Hematopoietic multipotent progenitor cell (in vitro differentiated cells): ENCODE results near the gene EIF5A2. TPM values are rescaled to one million over a fixed set of nuclear protein-coding genes. Genes with fewer than 3 reads are reported as not detected.
A peak's percentile ranks its signal among the peaks of the same experiment; 100 is the strongest.
"Not testable (repeated sequence)": the region's sequence is repeated elsewhere in the genome, so short reads cannot be mapped to it uniquely, and the experiment has no call there.

ENCODE experiments used
- DNase-seq, 3 donors: peaks; one replicate each; pipeline ENCODE4 v3.0.0-alpha.2; 2011 to 2015; ENCODE audit warnings: low read depth in 2 of 3, low spot score in 2 of 3
- total RNA-seq: library from RNA; depleted of rRNA; stranded (reverse); fragments of >200 nt; gene quantifications from one replicate; pipeline ENCODE4 v1.2.3, GENCODE V29; 2012

The EIF5A2 gene
- total RNA-seq: 1.1 TPM

DNA sequence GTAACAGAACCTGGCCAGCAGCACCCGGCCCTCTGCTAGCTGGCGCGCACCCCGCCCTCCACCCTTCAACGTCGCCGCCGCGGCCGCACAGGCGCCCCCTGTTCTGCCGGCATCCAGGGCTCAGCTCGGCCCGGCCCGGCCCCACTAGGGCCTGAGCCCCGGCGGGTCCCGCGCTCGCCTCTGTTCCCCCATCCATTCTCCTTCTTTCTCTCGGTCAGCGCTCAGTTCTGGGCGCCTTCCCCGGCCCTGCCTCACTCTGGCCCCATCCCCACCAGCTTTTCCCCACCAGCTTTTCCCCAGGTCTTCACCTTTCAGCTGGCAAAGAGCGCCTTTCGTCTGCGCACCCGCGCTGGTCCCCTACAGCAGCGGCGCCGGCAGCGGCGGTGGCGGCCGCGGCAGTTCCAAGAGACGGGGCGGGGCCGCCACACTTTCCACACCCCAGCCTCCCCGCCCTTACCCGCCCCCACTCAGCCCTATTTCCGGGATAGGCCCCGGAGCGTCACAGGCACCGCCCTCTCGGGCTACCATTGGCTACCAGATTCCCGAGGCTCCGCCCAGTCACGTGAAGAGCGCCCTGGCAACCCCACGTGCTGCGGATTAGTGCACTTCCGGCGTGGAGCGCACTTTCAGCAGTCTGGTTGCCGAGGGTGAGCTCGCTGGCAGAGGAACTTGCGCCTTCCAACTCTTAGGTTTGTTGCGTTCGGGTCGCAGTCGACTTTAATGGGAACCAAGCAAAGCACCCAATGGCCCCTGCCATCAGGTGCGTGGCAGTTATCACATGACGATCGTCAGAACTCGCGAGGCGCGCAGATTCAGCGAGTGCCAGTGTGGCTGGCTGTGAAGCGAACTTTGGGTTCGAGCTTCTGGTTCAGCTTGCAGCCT lies at the start of gene EIF5A2:
TSS of gene EIF5A2 (minus strand) at position 403 of the 882 bp plus-strand sequence. CDS start 831 bp downstream, outside the sequence.
- peak; percentile 86 to 97 (median 96) for DNase-seq

DNA sequence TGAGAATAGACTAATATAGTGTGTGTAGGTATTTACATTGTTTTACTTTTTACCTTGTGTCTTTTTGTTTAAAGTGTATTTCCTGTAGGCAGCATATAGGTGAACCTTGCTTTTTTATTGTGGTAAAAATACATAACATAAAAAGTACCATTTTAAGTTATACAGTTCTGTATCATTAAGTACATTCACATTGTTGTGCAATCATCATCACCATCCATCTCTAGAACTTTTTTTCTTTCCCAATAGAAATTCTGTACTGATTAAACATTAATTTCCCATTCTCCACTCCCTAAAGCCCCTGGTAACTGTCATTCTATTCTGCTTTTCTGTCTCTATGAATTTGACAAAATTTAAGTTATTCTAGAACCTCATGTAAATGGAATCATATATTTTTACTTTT lies 48.2 kb upstream of the EIF5A2 start:
- DNase-seq: no peak

DNA sequence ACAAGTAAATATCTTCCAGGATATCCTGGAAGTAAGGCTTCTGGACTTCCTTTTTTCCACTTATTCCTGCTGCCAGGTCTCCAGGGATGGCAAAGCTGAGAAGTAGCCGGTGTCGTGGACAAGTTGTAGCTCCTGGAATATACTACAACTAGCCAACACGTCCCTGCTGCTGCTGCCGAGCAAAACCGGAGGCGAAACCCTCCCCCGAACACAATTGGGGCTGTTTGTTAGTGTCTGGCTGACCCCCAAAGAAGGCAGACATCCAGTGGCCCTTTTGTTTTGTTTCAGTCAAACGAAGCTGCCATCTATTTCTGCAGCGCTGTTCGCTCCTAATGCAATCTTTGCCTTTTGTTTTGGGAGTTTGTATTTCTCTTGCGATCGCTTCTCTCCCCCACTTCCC lies 45.3 kb upstream of the EIF5A2 start:
- DNase-seq: no peak

GRCh38 chr3:170953229-170953628 lies 44.8 kb upstream of the EIF5A2 start:
- no peak for DNase-seq

GRCh38 chr3:170949211-170949610 lies 40.8 kb upstream of the EIF5A2 start:
- DNase-seq: no peak

DNA sequence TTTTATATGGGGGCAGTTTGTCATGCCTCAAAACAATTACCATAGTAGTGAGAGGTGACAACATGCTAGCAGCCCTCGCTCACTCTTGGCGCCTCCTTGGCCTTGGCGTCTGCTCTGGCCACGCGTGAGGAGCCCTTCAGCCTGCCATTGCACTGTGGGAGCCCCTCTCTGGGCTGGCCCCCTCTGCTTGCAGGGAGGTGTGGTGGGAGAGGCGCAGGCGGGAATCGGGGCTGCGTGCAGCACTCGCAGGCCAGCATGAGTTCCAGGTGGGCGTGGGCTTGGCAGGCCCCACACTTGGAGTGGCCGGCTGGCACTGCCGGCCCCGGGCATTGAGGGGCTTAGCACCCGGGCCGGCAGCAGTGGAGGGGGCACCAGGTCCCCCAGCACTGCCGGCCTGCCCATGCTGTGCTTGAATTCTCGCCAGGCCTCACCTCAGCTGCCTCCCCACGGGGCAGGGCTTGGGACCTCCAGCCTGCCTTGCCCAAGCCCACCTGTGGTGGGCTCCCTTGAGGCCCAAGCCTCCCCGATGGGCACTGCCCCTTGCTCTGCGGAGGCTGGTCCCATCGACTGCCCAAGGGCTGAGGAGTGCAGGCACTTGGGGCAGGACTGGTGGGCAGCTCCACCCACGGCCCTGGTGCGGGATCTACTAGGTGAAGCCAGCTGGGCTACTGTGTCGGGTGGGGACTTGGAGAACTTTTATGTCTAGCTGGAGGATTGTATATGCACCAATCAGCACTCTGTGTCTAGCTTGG lies 38.8 kb upstream of the EIF5A2 start:
- no peak for DNase-seq

DNA sequence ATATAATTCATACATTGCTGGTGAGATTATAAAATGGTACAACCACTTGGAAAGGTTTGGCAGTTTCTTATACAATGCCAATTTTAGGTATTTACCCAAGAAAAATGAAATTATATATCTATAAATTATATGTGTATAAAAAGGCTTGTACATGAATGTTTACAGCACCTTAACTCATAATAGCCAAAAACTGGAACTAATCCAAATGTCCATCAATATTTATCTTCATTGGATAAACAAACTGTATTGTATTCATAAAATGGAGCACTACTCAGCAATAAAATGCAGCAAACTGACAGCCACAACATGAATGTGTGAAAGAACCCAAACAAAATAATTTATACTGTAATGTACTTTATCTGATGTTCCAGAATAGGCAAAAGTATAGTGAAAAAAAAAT lies 33.6 kb upstream of the EIF5A2 start:
- DNase-seq: no peak

GRCh38 chr3:170941551-170941950 lies 33.1 kb upstream of the EIF5A2 start:
- DNase-seq: no peak

GRCh38 chr3:170933039-170933438 lies 24.6 kb upstream of the EIF5A2 start:
- DNase-seq: not testable (repeated sequence)

DNA sequence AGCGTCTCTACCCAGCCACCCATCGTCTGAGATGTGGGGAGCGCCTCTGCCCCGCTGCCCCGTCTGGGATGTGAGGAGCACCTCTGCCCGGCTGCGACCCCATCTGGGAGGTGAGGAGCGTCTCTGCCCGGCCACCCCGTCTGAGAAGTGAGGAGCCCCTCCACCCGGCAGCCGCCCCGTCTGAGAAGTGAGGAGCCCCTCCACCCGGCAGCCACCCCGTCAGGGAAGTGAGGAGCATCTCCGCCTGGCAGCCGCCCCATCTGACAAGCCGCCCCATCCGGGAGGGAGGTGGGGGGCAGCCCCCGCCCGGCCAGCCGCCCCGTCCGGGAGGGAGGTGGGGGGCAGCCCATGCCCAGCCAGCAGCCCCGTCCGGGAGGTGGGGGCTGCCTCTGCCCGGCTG lies 15.1 kb upstream of the EIF5A2 start:
- not testable (repeated sequence) for DNase-seq

- no peak for DNase-seq
Observed at GRCh38 chr3:170918715-170919114, 10.3 kb upstream of the EIF5A2 start.

DNA sequence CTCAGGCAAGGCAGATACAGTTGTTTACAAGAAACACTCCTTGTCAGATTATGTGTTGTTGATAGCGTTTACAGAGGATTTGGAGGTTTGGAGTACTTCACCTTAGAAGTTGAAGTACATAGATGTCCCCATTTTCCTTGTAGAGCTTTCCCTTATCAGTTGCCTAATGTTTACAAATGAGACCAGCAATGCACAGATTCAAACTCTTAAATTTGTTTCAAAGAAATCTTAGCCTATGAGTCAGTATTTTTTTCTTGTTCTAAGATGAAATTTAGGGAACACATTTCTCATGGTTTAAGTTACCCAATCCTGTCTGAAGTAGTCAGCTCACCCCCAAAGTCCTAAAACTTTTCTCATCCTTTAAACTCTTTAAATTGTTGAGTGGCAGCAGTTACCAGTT lies 6.3 kb upstream of the EIF5A2 start:
- DNase-seq: no peak

- DNase-seq: no peak
Observed at GRCh38 chr3:170914212-170914611, 5.8 kb upstream of the EIF5A2 start.

GRCh38 chr3:170911051-170911450 lies 2.6 kb upstream of the EIF5A2 start:
- no peak for DNase-seq

GRCh38 chr3:170910542-170910941 lies 2.1 kb upstream of the EIF5A2 start:
- DNase-seq: no peak

DNA sequence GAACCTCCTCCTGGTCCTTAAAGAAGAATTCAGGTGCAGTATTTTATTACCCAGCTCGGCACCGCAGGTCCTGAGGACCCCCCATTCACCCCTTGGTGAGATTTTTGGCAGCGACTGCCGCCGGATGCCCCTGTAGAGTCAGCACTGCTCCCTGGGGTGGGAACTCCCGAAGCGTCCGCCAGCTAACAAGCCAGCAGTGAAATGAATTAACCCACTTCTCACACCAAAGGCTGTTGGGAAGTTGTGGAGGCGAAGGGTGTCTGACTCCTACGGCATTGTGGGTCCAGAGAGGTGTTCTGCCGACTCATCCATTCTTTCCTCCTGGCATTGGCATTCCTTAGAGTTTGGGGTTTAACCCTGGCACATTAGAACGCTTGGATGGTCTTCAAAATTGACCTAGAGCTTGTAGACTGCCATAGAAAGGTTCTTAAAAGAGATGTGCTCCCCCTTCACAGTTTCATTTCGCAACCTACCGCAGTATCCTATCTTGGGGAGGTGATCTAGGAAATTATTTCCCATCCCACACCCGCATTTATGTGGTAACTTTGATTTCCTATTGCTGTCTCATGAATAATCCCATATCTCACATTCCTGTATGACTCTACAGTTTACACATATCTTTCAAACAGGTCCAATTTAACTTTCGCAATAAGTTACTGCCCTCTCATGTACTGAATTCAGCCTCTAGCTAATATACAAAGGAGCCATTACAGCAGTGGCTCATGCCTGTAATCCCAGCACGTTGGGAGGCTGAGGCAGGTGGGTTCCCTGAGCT lies 879 bp upstream of the EIF5A2 start:
- DNase-seq: peak in 2 of 3 donors; percentile 7 to 10

DNA sequence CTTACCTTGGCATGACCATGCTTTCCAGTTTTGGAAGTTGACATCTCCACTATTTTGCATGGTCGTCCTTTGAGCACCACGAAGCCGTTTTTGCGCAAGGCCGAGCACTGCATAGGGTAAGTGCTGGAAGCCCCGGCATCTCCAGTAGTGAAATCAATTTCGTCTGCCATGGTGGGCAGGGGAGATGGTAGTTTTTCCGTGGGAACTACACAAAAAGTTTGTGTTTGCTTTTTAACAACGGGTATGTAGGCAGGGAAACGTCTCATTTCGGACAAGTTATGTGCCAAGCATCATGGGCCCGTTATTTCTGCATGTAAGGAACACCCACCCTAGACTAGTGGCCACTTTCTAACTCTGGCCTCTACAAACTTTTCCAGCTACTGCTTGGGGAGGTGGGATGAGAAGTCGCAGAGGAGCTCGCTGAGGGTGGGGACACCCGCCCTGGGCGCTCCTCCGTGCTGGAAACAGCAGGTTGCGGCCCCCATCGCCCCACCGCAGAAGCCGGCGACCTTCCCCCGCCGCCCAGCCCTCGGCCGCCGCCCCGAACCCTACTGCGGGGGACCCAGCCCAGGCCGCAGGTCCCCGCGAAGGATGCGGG lies 701 bp downstream of the EIF5A2 start:
- peak in 2 of 3 donors; percentile 8 to 12 for DNase-seq

- no peak for DNase-seq
Observed at GRCh38 chr3:170905862-170906261, 2.6 kb downstream of the EIF5A2 start.

GRCh38 chr3:170903123-170903522 lies 5.3 kb downstream of the EIF5A2 start:
- DNase-seq: no peak

- no peak for DNase-seq
Observed at GRCh38 chr3:170899455-170899854, 9.0 kb downstream of the EIF5A2 start.

- DNase-seq: no peak
Observed at GRCh38 chr3:170897978-170898377, 10.5 kb downstream of the EIF5A2 start.
